Uterus (tissue), 2 donors: ENCODE data around the gene SLC6A9.

Experiments used
- CTCF ChIP-seq, 4 experiments: fragments of 200-600 bp in 2 of 4; fragments of 450-650 bp in 2 of 4; sonication (generic) in 2 of 4; IDR thresholded peaks; one replicate each; pipeline ENCODE4 v1.5.1; 2016 to 2019; ENCODE audit warnings: antibody characterized with exemption in 4 of 4, mild to moderate bottlenecking in 2 of 4, moderate library complexity in 1 of 4
- POLR2A ChIP-seq, 2 donors: fragments of 450-650 bp; IDR thresholded peaks; one replicate each; pipeline ENCODE4 v1.6.1; 2016; ENCODE audit warnings: antibody characterized with exemption in 2 of 2, mild to moderate bottlenecking in 1 of 2, moderate library complexity in 1 of 2

- TF ChIP-seq CTCF (IDR thresholded peaks at IDR 0.05) (no peak), POLR2A (IDR thresholded peaks at IDR 0.05) (no peak)
Measured at GRCh38 chr1:43987159-43987902, 43.9 kb downstream of the SLC6A9 start.
